ENCODE results near the gene INPP5F. TPM values are rescaled to one million over a fixed set of nuclear protein-coding genes. Genes with fewer than 3 reads are reported as not detected.

INPP5F gene
- total and polyA plus RNA-seq, 2 experiments from 2014 or later: 41.4 to 86.0 TPM

DNA sequence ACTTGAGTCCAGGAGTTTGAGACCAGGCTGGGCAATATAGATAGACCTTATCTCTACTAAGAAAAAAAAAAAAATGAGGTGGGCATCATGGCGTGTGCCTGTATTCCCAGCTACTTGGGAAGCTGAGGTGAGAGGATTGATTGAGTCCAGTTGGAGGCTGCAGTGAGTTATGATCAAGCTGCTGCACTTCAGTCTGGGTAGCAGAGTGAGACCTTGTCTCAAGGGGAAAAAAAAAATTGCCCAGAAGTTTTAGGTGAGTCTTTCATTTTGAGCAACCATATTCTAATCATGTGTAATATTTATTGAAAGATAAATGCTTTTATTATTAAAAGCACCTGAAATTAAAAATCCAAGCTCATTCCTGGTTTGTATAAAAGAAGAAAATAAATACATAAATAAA, 13.1 kb downstream of the INPP5F start:
- Mint-ChIP-seq H3K27ac (no peak overlapping the region), H3K4me3 (no peak overlapping the region), H3K4me1 (peaks cover 36% of the 10 kb centered on the region), H3K36me3 (ENCODE audit: low read depth) (no peaks in the 10 kb centered on the region), H3K27me3 (ENCODE audit: insufficient read depth, low read depth, poor library complexity) (peaks cover 3% of the 10 kb centered on the region), H3K9me3 (no peaks in the 10 kb centered on the region)
- H2AFZ ChIP-seq: no peak overlapping the region
- H3K36me3 ChIP-seq (ENCODE audit: insufficient read depth): no peaks in the 10 kb centered on the region
- ATAC-seq (no peak), DNase-seq (ENCODE audit: low spot score) (no peak)
- peaks cover 54% of the 10 kb centered on the region for H3K79me2 ChIP-seq (replicated peaks; ENCODE audit: insufficient read depth)
- H3F3A ChIP-seq (replicated peaks; ENCODE audit: low read depth): no peaks in the 10 kb centered on the region
- no peaks in the 10 kb centered on the region for H3K27me3 ChIP-seq (ENCODE audit: insufficient read depth)
- H3K27ac ChIP-seq (ENCODE audit: low read depth): no peak overlapping the region
- H3K4me1 ChIP-seq (ENCODE audit: insufficient read depth): peaks cover 25% of the 10 kb centered on the region
- TF ChIP-seq EZH2phosphoT487 (IDR thresholded peaks at IDR 0.05; ENCODE audit: unreplicated experiment) (no peak), EZH2 (IDR thresholded peaks at IDR 0.05; ENCODE audit: low read depth, unreplicated experiment) (no peak), CREB1 (CRISPR knock-in tag; IDR thresholded peaks at IDR 0.05; ENCODE audit: low read depth) (no peak), ZNF331 (CRISPR knock-in tag; IDR thresholded peaks at IDR 0.05; ENCODE audit: low read depth) (no peak), NANOG (IDR thresholded peaks at IDR 0.05; ENCODE audit: borderline replicate concordance) (no peak), ZNF114 (CRISPR knock-in tag; IDR thresholded peaks at IDR 0.05) (no peak)
- TF ChIP-seq, protein P1, sequence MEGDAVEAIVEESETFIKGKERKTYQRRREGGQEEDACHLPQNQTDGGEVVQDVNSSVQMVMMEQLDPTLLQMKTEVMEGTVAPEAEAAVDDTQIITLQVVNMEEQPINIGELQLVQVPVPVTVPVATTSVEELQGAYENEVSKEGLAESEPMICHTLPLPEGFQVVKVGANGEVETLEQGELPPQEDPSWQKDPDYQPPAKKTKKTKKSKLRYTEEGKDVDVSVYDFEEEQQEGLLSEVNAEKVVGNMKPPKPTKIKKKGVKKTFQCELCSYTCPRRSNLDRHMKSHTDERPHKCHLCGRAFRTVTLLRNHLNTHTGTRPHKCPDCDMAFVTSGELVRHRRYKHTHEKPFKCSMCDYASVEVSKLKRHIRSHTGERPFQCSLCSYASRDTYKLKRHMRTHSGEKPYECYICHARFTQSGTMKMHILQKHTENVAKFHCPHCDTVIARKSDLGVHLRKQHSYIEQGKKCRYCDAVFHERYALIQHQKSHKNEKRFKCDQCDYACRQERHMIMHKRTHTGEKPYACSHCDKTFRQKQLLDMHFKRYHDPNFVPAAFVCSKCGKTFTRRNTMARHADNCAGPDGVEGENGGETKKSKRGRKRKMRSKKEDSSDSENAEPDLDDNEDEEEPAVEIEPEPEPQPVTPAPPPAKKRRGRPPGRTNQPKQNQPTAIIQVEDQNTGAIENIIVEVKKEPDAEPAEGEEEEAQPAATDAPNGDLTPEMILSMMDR (conservative IDR thresholded peaks at IDR 0.05; ENCODE audit: low read depth in 2 of 2): no peak
- TF ChIP-seq, protein P2, sequence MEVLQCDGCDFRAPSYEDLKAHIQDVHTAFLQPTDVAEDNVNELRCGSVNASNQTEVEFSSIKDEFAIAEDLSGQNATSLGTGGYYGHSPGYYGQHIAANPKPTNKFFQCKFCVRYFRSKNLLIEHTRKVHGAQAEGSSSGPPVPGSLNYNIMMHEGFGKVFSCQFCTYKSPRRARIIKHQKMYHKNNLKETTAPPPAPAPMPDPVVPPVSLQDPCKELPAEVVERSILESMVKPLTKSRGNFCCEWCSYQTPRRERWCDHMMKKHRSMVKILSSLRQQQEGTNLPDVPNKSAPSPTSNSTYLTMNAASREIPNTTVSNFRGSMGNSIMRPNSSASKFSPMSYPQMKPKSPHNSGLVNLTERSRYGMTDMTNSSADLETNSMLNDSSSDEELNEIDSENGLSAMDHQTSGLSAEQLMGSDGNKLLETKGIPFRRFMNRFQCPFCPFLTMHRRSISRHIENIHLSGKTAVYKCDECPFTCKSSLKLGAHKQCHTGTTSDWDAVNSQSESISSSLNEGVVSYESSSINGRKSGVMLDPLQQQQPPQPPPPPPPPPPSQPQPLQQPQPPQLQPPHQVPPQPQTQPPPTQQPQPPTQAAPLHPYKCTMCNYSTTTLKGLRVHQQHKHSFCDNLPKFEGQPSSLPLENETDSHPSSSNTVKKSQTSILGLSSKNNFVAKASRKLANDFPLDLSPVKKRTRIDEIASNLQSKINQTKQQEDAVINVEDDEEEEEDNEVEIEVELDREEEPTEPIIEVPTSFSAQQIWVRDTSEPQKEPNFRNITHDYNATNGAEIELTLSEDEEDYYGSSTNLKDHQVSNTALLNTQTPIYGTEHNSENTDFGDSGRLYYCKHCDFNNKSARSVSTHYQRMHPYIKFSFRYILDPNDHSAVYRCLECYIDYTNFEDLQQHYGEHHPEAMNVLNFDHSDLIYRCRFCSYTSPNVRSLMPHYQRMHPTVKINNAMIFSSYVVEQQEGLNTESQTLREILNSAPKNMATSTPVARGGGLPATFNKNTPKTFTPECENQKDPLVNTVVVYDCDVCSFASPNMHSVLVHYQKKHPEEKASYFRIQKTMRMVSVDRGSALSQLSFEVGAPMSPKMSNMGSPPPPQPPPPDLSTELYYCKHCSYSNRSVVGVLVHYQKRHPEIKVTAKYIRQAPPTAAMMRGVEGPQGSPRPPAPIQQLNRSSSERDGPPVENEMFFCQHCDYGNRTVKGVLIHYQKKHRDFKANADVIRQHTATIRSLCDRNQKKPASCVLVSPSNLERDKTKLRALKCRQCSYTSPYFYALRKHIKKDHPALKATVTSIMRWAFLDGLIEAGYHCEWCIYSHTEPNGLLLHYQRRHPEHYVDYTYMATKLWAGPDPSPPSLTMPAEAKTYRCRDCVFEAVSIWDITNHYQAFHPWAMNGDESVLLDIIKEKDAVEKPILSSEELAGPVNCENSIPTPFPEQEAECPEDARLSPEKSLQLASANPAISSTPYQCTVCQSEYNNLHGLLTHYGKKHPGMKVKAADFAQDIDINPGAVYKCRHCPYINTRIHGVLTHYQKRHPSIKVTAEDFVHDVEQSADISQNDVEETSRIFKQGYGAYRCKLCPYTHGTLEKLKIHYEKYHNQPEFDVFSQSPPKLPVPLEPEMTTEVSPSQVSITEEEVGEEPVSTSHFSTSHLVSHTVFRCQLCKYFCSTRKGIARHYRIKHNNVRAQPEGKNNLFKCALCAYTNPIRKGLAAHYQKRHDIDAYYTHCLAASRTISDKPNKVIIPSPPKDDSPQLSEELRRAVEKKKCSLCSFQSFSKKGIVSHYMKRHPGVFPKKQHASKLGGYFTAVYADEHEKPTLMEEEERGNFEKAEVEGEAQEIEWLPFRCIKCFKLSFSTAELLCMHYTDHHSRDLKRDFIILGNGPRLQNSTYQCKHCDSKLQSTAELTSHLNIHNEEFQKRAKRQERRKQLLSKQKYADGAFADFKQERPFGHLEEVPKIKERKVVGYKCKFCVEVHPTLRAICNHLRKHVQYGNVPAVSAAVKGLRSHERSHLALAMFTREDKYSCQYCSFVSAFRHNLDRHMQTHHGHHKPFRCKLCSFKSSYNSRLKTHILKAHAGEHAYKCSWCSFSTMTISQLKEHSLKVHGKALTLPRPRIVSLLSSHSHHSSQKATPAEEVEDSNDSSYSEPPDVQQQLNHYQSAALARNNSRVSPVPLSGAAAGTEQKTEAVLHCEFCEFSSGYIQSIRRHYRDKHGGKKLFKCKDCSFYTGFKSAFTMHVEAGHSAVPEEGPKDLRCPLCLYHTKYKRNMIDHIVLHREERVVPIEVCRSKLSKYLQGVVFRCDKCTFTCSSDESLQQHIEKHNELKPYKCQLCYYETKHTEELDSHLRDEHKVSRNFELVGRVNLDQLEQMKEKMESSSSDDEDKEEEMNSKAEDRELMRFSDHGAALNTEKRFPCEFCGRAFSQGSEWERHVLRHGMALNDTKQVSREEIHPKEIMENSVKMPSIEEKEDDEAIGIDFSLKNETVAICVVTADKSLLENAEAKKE (CRISPR knock-in tag; IDR thresholded peaks at IDR 0.05): no peak
- TF ChIP-seq, protein P3, sequence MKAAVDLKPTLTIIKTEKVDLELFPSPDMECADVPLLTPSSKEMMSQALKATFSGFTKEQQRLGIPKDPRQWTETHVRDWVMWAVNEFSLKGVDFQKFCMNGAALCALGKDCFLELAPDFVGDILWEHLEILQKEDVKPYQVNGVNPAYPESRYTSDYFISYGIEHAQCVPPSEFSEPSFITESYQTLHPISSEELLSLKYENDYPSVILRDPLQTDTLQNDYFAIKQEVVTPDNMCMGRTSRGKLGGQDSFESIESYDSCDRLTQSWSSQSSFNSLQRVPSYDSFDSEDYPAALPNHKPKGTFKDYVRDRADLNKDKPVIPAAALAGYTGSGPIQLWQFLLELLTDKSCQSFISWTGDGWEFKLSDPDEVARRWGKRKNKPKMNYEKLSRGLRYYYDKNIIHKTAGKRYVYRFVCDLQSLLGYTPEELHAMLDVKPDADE (IDR thresholded peaks at IDR 0.05): no peak
- H4K20me1 ChIP-seq (replicated peaks; ENCODE audit: insufficient read depth): no peaks in the 10 kb centered on the region
- H3K9me2 ChIP-seq (ENCODE audit: insufficient read depth): no peaks in the 10 kb centered on the region
- no peak overlapping the region for H3K4me2 ChIP-seq
- H3K4me3 ChIP-seq: no peak overlapping the region
